Esophagus mucosa (tissue), 1 donor: ENCODE measurements around the gene KIAA1549. TPM values are rescaled to one million over a fixed set of nuclear protein-coding genes. Genes with fewer than 3 reads are reported as not detected.
"Not testable (repeated sequence)": the region's sequence is repeated elsewhere in the genome, so short reads cannot be mapped to it uniquely, and the experiment has no call there.

Experiments used
- ATAC-seq: fragments of 200-7000 bp; cut with Tn5 transposase; one replicate; pipeline ENCODE4 v1.9.1; 2020
- total RNA-seq: library from RNA; stranded (reverse); gene quantifications from one replicate; pipeline ENCODE4 v1.2.4, GENCODE V29; 2023
- donor health status: DM: yes; HTN: yes; CAD: no.

Gene KIAA1549
- total RNA-seq, 1 donor from 2014 or later, result 0.20 TPM

DNA sequence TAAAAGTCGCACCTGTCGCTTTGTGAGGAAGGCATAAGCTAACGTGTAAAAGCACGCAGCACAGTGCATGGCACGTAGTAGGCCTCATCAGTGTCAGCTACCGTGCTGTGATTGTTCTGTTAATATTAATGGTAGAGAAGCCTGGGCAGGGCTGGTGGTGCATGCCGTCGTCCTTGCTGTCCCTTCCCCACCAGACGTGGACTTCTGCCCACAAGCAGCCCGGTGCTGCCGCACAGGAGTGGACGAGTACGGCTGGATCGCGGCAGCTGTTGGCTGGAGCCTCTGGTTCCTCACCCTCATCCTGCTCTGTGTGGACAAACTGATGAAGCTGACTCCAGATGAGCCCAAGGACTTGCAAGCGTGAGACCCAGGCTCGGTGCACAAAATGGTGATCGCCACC lies 178.5 kb downstream of the KIAA1549 start:
- ATAC-seq, result no peak

GRCh38 chr7:138801256-138801655 lies 179.9 kb downstream of the KIAA1549 start:
- ATAC-seq, result no peak

GRCh38 chr7:138799336-138800000 lies 181.7 kb downstream of the KIAA1549 start:
- ATAC-seq, result no peak

GRCh38 chr7:138798836-138799235 lies 182.4 kb downstream of the KIAA1549 start:
- ATAC-seq, result no peak

DNA sequence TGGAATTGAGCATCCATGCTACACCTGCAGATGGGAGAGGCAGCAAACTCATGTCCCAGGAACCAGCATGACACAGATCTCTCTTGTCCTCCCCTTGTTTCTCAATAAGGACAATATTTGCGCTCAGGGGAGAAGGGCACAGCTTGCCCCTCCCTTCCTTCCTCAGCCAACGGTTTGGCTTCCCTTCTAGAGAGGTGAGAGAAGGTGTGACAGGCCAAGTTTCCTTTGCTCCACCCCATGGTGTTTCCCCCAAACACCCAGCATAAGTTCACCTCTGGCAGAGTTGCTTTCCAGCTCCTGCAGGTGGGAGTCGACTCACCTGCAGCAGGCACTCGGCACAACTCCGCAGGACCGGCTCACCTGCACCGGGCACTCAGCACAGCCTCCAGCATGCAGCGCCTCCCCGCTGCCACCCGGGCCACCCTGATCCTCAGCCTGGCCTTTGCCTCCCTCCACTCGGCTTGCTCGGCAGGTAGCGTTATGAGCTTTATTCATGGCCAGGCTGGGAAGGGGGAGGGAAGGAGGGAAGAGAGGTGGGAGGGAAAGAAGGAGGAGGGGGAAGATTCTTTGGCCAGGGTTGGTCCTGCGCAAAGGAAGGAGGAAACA lies 183.4 kb downstream of the KIAA1549 start, which contains the start of the genes ATP6V0A4 and TMEM213:
TSS of gene ATP6V0A4 (minus strand) at position 482 of the 606 bp plus-strand sequence. CDS start 26,949 bp downstream, outside the sequence.
TSS of gene TMEM213 (plus strand) at position 280 of the 606 bp plus-strand sequence. CDS start at position 391, 111 bp downstream.
- ATAC-seq, result no peak

- ATAC-seq, result not testable (repeated sequence)
These were observed 184.1 kb downstream of the KIAA1549 start for GRCh38 chr7:138797046-138797445.

GRCh38 chr7:138796038-138796615 lies 185.1 kb downstream of the KIAA1549 start:
- no peak for ATAC-seq

- no peak for ATAC-seq
These were observed 195.4 kb downstream of the KIAA1549 start for GRCh38 chr7:138785587-138786437.

DNA sequence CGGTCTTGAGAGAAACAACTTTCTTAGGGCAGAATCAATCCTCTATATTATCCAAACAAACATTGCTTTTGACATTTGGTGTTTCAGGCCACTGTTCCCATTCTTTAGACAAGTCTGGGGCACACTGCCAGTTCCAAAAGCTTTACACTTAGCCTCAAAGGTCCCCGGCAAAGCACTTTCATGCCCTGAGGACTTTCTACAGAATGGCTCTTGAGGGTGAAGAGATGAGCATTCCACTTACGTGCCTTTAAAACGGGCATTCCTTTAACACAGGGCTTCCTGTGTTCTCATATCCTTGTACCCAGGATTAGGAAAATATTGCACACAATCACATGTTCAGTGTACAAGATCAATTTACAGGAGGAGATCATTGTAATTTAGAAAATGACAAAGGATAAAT lies 196.5 kb downstream of the KIAA1549 start:
- ATAC-seq, result no peak

Other genes with a start within 250 kb of the KIAA1549 start
- gene TMEM213, start 183.4 kb downstream of the KIAA1549 start, total RNA-seq, result not detected
- gene ATP6V0A4, start 183.2 kb downstream of the KIAA1549 start, total RNA-seq, result 1.6 TPM
- gene ZC3HAV1L, start 54.7 kb upstream of the KIAA1549 start, total RNA-seq, result 6.3 TPM
- gene ZC3HAV1, start 128.3 kb upstream of the KIAA1549 start, total RNA-seq, result 21.8 TPM
- gene UBN2, start 249.8 kb upstream of the KIAA1549 start, total RNA-seq, result 11.7 TPM